Erythroblast (primary cell): Measurements from ENCODE around the gene RNF175.

Experiments
- GATA1 ChIP-seq: IDR thresholded peaks from 2 replicates; pipeline ENCODE4 v1.6.1; 2011; ENCODE audit warnings: low read depth, mild to moderate bottlenecking, control low read depth, low read length, moderate library complexity
- POLR2A ChIP-seq: IDR thresholded peaks from 2 replicates; pipeline ENCODE4 v1.6.1; 2011; ENCODE audit warnings: mild to moderate bottlenecking, low read length

DNA sequence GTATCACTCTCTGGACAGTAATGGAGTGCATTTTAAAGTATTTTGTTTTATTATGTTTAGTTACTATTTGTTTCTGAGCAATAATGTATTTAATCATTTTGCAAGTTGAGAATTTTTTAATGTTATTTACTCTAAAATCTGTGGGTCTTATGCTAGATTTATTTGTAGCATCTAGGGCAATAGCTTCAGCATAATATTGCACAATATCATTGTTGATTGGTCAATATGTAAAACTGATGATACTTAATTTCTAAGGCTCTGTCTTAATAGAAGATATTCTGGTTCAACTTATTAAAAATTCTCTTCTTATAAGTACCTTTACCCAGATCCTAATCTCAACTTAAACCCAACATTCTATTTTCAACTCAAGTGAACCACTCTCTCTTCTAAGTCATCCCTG lies 17.6 kb upstream of the RNF175 start:
- TF ChIP-seq POLR2A (no peak), GATA1 (no peak)
